ENCODE results near the gene SLC25A21.

The SLC25A21 gene

DNA sequence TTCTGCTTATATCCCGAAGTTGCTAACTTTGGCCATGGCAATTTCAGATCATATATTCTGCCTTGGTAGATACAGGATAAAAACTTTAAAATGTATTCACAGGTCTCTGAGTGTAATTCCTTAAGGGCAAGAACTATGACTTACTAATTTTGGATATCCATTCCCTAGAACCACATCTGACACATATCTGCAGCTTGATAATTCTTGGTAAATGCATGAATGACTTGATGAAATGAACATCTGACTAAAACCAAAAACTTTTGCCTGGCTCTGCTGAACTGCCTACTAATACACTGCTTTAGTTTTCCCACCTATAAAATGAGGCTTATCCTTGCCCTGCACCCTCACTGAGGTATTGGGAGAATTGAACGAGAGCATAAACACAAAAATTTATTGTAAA is 32.2 kb downstream of the SLC25A21 start:
- DNase-seq, result no peak

DNA sequence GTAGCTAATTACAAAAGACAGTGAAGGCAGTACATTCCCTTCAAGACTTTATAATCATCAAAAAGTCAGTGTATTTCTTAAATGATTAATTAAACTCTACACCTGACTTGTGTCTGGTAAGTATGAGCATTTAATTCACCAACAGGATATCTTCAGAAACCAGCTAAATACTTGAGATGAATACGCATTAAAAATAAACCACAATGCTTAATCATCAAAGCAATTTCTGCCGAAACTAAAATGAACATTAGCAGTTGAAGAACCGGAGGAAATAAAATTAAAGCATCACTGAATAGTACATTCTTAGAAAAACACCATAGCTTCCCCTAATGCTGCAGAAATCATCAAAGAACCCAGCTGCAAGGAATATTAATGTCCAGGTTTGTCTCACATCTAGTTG is 32.7 kb downstream of the SLC25A21 start:
- DNase-seq, result no peak

DNA sequence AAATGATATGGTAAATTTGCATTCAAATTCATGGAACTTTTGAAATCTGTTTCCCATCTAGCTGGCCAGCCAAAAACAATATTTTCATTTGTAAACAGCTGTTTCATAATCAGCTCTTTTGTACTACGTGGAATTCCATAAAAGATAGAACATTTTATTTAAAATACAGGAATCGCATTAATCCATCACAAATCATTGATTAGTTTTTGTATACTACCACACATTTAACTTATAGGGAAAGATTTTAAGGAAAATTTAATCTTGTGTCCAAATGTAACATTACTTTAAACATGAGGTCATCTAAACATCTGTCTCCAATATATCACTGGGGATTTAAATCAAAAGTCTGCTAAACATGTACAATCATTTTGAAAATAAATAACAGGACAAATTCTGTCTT is 33.5 kb downstream of the SLC25A21 start:
- no peak for DNase-seq

DNA sequence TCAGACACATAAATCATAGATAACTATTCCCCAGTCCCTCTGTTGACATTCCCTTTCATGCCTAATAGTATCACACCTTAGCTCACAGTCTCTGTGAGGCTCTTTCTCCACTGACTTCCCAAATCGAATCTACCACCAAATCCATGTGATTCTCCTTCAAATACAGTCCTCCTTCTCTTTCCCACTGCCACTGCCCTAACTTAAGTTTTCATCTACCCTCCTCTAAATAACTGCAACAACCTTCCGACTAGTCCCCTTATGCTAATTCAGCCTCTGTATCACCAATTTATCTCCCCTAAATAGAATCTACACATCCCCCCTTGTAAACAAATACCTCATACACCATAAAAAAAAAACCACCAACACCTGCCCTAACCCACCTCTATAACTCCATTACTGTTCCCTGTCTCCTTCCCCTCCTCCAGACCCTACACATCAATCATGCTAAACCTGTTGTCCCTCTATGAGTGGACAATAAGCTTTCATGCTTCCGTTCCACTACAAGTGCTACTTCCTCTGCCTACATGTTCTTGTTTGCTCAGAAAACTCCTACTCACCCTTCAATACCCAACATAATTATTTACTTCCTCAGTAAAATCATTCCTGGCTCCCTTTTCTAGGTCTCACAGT is 39.0 kb downstream of the SLC25A21 start:
- DNase-seq, result no peak

DNA sequence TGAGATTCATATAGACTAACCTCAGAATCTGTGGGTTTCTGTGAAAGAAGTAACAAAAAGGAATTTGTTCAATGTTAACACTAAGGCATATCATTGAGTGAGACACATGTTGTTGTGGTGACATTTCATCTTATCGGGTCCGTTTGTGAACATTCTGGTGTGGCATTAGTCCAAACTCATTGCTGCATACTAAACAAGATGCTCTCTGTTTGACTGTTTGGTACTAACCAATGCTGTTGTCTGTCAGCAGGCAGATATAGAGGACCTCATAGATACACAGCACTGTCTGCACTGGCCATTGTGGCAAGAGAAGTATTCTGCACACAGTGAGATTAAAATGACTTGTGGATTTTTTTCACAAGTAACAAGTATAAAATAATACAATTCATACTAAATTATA is 41.2 kb downstream of the SLC25A21 start:
- no peak for DNase-seq

DNA sequence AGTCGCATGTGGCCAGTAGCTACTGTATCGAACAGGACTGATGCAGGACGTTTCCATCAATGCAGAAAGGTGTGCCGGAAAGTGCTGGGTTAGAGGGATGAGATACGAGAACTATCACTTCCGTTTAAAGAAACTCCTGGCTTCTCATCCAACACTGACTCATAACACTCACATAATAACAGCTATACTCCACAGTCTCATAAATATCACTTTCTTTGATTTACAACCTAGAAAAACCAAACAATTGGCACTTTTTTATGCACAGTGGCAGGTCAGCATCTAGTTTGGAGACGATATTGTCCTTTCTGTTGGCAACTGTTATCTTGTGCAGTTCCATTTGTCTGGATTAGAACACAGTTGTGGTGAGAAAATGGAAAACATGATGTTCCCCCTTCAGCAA is 43.4 kb downstream of the SLC25A21 start:
- DNase-seq, result no peak

DNA sequence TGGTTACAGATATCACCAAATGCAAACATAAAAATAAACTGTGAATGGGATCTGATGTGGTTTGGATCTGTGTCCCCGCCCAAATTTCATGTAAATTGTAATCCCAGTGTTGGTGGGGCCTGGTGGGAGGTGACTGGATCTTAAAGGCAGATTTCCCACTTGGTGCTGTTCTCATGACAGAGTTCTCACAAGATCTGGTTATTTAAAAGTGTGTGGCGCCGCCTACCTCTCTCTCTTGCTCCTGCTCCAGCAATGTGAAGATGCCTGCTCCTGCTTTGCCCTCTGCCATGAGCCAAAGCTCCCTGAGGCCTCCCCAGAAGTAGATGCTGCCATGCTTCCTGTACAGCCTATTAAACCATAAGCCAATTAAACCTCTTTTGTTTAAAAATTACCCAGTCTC is 47.8 kb downstream of the SLC25A21 start:
- no peak for DNase-seq

DNA sequence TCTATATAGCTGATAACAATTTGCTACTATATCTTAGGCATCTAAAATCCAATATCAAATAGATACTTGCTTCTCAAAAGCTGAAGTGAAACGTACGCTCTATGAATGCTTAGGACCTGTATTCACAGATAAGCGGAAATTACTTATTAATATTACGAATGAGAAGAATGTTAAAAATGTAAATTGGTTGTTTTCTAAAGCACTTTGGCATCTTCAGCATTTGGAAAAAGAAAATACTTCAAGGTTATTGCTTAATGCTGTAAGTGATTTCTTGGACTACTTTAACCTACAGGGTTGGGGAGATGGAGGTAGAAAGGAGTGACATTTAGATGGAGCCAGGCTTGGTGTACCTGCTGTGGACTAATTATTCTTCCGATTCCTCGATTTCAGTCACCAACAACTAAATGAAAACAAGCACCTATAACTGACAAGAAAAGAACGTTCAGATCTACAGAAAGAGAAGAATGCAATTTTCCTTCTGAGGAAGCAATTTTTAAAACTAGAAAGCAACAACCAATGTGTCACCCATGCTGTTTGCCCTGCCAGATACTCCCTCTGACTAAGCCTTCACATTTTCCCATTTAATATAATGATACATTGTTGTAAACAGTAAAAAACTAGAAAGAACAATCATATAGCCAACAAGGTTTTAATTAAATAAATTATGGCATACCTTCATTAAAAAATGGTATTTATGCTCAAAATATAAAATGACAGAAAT is 49.3 kb downstream of the SLC25A21 start:
- no peak for DNase-seq

DNA sequence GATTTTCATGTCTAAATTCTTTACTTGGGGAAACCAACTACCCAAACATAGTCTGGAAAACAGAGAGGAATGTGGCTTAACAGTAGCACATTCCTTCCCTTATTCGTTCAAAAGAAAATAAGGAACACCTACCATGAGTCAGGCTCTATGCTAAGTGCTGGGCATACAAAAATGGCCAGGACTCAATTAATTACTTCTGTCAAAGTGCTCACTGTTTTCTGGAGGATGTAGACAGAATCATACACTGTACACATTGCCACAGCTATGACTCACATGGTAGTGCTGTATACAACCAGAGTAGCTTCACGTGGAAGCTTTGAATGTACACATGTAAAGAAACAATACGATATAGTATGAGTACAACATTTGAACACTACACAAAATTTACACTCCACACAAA is 50.1 kb downstream of the SLC25A21 start:
- no peak for DNase-seq

DNA sequence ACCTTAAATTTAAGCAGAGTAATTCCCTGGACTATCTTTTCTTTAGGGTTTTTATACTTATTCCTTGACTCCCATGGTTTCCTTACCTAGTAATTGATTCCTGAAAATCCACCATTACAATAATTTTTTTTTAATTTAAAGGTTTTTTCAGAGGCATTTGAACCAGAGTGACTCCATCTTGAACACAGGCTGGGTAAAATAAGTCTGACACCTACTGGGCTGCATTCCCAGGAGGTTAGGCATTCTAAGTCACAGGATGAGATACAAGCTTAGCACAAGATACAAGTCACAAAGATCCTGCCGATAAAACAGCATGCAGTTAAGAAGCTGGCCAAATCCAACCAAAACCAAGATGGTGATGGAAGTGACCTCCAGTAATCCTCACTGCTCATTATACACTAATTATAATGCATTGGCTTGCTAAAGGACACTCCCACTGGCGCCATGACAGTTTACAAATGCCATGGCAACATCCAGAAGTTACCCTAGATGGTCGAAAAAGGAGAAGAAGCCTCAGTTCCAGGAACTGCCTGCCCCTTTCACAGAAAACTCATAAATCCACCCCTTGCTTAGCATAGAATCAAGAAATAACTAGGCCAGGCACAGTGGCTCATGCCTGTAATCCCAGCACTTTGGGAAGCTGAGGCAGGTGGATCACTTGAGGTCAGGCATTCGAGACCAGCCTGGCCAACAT is 53.6 kb downstream of the SLC25A21 start:
- no peak for DNase-seq

DNA sequence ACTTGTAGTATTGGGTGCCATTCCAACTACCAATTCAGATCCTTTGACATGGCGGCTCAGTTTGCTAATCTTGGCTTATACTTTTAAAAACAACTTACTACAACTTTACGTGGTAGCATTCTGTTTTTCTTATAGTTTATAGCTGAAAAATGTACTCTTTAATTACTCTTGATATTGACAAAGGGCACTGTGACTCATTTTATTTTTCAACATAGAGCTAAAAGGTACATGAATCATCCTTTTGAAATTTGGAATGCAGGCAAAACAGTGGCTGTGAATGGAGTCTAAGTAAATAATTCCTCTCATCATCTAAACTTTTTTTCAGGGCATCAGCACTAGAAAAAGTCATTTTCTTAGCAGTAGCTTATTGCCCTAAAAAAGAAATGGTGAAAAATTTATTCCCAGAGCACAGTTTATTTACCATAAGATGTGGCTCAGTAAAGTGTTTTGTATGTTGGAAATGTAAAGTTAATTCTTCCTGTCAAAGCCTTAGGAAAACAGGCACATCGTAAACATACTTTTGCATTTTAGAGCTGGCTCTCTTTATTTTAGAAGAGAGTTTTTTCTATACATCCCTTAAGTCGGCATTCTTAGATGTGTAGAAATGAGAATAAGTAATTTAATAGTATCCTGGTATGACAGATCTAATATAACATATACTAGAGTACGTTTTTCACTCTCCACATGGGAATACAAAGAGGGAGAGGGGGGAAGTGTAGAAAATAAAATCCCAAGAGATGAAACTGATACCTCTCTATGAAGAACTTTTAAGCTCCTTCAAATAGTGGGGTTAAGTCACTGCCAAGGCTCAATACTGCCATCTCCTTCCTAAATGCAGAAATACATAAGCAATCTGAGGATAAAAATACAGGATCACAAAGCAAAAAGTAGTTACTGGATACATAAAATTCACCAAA is 55.2 kb downstream of the SLC25A21 start:
- peak; percentile 27 for DNase-seq

DNA sequence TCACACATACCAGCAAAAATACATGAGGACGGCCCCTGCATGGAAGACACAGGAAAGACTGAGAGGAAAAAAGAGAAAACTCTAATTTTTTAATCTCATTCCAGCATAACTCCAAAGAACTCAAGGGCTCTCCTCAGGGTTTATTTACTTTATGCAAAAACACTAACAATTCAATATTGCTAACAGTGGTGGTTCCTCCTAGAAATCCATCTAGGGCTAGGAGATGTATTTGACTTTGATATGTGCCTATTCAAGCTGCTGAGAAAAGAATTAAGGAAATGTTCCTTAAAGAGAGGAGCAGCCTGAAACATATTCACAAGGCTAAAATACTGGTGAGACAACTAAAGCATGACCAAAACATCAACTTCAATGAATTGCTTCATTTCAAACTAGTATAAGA is 57.0 kb downstream of the SLC25A21 start:
- DNase-seq, result peak; percentile 39

DNA sequence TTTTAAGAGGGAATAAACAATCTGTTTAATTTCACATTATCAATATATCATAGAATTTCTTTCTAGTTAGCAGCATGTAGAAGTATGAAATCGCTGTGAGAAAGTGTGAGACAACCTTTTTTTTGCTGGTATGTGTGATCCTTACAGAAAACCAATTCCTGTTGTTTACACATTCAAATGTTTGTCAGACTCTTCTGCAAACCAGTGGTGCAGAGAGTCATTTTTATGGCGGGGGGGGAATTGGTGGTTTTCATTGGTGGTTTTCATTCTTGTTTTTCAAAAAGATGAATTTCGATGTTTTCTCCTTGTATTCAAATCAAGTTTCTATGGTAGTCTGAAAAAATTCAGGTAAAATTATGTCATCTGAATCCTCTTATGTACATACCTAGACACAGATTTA is 57.8 kb downstream of the SLC25A21 start:
- no peak for DNase-seq

DNA sequence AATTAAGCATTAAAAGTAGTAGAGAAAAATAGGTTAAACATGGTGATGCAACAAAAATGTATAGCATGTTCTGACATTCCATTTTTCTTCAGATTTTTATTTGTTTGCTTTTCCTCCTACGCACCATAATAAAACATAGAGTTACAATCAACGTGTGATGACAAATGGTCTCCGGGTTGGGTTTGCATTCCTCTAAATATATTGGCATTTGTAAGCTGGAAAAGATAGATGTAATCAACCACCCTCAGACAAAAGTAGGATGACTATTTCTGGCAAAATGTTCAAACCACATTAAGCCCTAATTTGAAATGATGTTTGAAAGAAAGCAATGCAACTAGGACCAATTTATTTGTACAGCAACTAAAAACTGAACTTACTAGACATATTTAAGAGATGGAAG is 58.4 kb downstream of the SLC25A21 start:
- no peak for DNase-seq

DNA sequence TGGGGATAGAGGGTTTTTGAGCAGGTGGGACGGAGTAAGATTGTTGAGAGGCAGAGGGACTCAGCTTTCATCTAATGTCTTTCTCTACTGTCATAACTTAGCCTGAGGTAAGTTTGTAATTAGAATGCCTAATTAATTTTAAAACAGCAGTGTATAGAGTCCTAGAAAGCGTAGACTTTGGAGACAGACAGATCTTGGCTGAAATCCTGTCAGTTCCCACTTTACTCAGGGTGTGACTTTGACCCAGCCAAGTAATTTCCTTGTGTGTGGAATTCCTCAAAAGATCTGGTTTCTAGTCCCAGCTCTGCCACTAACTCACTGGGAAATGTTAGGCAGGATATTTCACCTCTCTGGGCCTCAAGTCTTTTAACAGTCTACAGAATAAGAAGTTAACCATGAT is 74.3 kb downstream of the SLC25A21 start:
- no peak for DNase-seq

DNA sequence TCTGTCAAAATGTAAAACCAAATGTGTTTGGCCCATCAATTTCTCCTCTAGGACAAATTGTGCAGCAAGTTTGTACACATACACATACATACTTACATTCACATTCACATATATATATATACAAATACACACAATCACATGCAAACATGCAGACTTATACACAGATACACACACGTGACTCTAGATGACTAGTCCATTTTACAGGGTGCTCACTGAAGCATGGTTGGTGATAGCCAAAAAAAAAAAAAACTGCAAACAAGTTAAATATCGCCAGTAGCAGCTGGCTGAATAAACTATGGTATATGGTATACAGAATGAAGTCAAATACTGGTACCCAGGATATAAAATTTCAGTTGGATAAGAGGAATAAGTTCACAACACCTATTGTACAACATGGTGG is 77.9 kb downstream of the SLC25A21 start:
- no peak for DNase-seq

DNA sequence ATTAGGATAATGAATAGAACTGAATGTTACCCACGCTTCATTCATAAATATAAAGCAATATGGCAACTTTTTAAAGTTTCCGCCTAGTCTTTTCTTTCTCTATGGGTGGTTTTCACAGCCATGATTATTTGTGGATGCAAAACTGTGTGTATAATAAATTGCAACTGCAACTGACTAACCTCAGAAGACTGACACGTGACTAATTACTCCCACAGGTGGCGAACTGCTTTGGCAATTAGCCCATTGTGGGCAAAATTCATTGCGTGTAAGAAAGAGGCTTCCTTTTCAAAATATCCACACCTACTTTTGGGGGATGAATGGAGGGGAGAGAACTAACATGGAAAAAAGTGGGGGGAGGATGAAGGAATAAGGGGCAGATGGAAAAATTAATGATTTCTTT is 79.0 kb downstream of the SLC25A21 start:
- no peak for DNase-seq

DNA sequence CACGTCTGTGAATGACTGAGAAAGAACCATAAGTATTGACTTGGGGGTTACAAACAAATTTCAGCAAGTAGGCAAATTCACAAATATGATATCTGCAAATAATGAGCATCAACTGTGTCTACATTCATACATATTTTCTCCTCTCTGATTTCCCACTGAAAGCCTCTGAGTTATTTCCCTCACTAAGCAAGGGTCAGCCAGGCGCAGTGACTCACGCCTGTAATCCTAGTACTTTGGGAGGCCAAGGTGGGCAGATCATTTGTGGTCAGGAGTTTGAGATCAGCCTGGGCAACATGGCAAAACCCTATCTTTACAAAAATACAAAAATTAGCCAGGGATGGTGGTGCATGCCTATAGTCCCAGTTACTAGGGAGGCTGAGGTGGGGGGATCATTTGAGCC is 80.8 kb downstream of the SLC25A21 start:
- no peak for DNase-seq

DNA sequence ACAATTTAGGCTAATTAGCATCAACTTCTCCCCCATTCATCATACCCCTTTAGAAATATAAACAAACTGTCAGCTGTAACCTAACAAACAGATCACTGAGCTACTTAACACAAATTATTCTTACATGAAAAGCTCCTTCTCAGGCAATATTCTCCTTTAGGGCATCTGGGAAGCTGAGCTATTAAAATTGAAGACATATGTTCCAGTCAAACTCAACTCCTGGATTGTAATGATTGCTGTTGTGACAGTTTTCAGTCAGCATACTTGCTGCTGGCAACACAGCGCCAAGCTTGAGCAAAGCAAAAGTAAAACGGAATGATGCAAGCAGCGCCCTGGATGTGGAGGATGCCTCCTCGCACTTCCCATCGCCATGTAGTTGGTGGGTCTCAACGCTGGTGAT is 82.4 kb downstream of the SLC25A21 start:
- no peak for DNase-seq

DNA sequence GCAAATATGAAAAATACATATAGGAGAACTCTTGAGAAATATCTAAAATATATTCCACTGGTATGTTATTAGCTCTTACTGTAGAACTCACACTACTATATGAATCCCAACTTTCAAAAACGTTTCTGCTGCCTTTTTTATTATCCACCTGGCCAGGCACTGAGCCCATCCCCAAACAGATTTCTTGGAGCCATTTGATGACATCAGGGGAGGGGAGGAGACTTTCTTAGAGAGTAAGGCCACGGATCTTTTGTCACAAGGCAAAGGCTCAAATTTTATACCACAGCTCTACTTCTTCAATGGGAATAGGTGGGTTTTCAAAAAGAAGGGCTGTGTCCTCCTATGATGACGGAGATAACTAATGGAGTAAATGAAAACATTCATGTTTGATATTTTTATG is 83.0 kb downstream of the SLC25A21 start:
- no peak for DNase-seq

DNA sequence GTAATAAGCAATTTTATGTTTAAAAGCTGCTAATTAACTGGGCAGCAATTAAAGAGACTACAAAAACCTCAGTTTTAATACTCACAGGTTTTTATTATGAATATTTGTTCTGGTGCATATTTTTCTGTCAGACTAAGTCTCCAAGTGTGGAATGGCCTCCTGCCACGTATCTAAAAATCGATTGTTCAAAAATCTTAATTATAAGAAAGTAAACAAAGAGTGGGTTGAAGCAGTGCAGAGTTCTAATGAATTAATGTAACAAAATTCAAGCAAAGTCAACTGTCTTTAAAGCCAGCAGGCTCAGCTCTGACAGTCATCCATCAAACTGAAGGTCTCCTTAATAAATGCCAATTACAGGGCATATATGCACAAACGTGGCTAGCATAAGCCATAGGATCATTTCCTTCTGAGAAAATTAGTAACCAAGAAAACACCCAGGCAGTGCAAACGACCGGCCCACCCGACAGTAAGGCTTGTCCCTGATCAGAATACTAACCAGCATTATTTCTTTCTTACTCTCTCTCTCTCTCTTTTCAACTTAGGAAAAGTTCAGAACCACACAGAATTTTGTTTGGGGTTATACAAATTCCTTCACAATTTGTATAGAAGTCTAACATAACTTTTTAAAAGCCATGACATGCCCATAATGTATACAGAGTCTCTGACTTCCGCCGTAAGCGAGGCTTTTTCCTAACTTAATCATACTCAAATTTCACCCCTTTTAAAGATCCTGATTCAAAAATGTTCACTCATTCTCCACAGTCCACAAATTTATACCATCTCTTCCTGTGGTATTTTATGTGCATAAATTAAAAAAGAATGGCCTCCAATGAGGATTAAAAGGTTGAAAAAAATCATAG is 83.8 kb downstream of the SLC25A21 start:
- no peak for DNase-seq

DNA sequence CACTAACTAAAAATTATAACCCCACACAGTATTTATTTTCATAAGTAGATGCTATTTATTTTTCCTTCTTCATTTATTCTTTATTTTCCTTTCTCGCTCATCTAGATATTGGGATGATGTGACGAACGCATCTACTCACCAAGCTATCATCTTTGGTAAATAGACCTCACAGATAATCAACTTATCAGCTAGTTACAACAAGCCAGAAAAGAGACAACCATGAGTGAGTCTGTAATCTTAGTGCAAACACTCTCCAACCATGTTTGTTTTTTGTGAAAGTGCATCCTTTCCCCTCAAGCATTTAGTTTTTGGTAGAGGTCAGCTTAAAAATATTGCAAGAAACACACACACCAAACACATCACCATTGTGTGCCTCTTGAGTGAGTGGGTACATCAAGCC is 84.9 kb downstream of the SLC25A21 start:
- DNase-seq, result no peak
